Measurements from ENCODE around the gene CNTN4. TPM values are rescaled to one million over a fixed set of nuclear protein-coding genes. Genes with fewer than 3 reads are reported as not detected.

Gene CNTN4
- total and polyA plus RNA-seq, 2 donors (not counting 3 experiments of a cell fraction or from before 2014, with no cell fraction given) = not detected

DNA sequence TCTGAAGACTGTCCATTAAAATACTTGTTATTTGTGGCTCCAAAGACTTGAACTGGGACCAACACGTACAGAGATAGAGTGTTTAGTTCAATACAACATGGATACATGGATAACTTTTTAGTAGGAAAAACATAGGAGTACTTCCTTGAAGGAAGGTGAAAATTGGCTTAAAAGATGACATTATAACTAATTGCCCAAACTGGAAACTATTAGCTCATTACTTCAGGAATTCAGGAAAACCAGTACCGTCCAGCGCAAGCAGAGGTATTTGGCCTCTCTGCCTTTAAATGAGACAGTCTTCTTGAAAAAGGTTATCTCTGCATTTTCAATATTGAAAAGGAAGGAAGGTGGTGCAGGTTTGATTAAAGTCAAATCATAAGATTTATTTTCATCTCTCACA, 777.0 kb downstream of the CNTN4 start:
- H2AFZ ChIP-seq (ENCODE audit: low read depth, low read length) = no peak overlapping the region
- H3K4me3 ChIP-seq (replicated peaks in 1 of 3; ENCODE audit: insufficient read depth in 1 of 3, low read depth in 1 of 3, low read length in 3 of 3) = no peak overlapping the region
- H3K79me2 ChIP-seq (ENCODE audit: control insufficient read depth, insufficient read depth, low read length) = no peaks in the 10 kb centered on the region
- intact Hi-C loops (cut with micrococcal nuclease) (no loop called here), dilution Hi-C loops (cut with MboI; ENCODE audit: extremely low pct_ligation_motif_present, low sequenced_read_pairs) (no loop called here)
- no peak for DNase-seq (ENCODE audit: low read depth, low spot score)
- CTCF ChIA-PET = no interaction called here
- POLR2A ChIA-PET = no interaction called here
- no peak overlapping the region for H3K27ac ChIP-seq (ENCODE audit: insufficient read depth, low read depth, low read length)
- BruUV-seq (replicated peaks) = no TSS peak
- H3K9me1 ChIP-seq (replicated peaks; ENCODE audit: control insufficient read depth, extremely low read depth, insufficient read depth, low read length) = no peaks in the 10 kb centered on the region
- no peaks in the 10 kb centered on the region for H4K20me1 ChIP-seq (replicated peaks; ENCODE audit: control insufficient read depth, extremely low read depth, insufficient read depth, low read length)
- FAIRE-seq = no peak
- no peak overlapping the region for H3K4me2 ChIP-seq (ENCODE audit: insufficient read depth, low read length)
- no peaks in the 10 kb centered on the region for H3K36me3 ChIP-seq (ENCODE audit: control insufficient read depth in 2 of 2, extremely low read depth in 1 of 2, insufficient read depth in 2 of 2, low read length in 2 of 2)
- peaks cover 2% of the 10 kb centered on the region for H3K9me3 ChIP-seq (replicated peaks; ENCODE audit: control insufficient read depth, insufficient read depth, low read length)
- no peak overlapping the region for H3K9ac ChIP-seq (replicated peaks; ENCODE audit: extremely low read depth, insufficient read depth, low read length)
- TF ChIP-seq GATA2 (IDR thresholded peaks at IDR 0.05; ENCODE audit: insufficient read depth, insufficient read length, low read depth, low read length) (no peak), FOS (IDR thresholded peaks at IDR 0.05; ENCODE audit: borderline replicate concordance, insufficient read depth, low read length) (no peak), POLR2AphosphoS5 (IDR thresholded peaks at IDR 0.05; ENCODE audit: insufficient read depth, low read depth, low read length) (no peak), POLR2A (IDR thresholded peaks at IDR 0.05; ENCODE audit: low read depth, low read length) (no peak), JUN (IDR thresholded peaks at IDR 0.05; ENCODE audit: borderline replicate concordance, insufficient read depth, insufficient read length, low read depth) (no peak), EZH2 (IDR thresholded peaks at IDR 0.05; ENCODE audit: borderline replicate concordance, low read depth, low read length, severe bottlenecking) (no peak), MYC (IDR thresholded peaks at IDR 0.05; ENCODE audit: low read depth, low read length) (no peak)
- TF ChIP-seq, protein P1, sequence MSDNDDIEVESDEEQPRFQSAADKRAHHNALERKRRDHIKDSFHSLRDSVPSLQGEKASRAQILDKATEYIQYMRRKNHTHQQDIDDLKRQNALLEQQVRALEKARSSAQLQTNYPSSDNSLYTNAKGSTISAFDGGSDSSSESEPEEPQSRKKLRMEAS (IDR thresholded peaks at IDR 0.05; ENCODE audit: insufficient read depth, insufficient read length) = no peak
- TF ChIP-seq, protein P2, sequence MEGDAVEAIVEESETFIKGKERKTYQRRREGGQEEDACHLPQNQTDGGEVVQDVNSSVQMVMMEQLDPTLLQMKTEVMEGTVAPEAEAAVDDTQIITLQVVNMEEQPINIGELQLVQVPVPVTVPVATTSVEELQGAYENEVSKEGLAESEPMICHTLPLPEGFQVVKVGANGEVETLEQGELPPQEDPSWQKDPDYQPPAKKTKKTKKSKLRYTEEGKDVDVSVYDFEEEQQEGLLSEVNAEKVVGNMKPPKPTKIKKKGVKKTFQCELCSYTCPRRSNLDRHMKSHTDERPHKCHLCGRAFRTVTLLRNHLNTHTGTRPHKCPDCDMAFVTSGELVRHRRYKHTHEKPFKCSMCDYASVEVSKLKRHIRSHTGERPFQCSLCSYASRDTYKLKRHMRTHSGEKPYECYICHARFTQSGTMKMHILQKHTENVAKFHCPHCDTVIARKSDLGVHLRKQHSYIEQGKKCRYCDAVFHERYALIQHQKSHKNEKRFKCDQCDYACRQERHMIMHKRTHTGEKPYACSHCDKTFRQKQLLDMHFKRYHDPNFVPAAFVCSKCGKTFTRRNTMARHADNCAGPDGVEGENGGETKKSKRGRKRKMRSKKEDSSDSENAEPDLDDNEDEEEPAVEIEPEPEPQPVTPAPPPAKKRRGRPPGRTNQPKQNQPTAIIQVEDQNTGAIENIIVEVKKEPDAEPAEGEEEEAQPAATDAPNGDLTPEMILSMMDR (IDR thresholded peaks at IDR 0.05; ENCODE audit: extremely low read depth in 1 of 2, insufficient read depth in 1 of 2, low read depth in 1 of 2, low read length in 2 of 2) = no peak
- no peaks in the 10 kb centered on the region for H3K27me3 ChIP-seq (ENCODE audit: control insufficient read depth in 2 of 2, insufficient read depth in 2 of 2, low read length in 2 of 2)
- no peaks in the 10 kb centered on the region for H3K4me1 ChIP-seq (ENCODE audit: control insufficient read depth, extremely low read depth, insufficient read depth, low read length)

All from endothelial cell of umbilical vein (primary cell).